ENCODE results near the gene NCKAP5.

GRCh38 chr2:133107058-133107815, 461.0 kb downstream of the NCKAP5 start:
- TF ChIP-seq POLR2AphosphoS5 (IDR thresholded peaks at IDR 0.05; ENCODE audit: low read depth, low read length): no peak
- peak in 1 of 2 experiments; percentile 49; a peak in 1 of 4 replicates for TF ChIP-seq REST (IDR thresholded peaks at IDR 0.05; ENCODE audit: insufficient read depth in 1 of 2, low read depth in 2 of 2, low read length in 2 of 2)

Measured in PFSK-1 (cell line).